Thyroid gland (tissue), 4 donors: ENCODE results near the gene FOXN3. TPM values are rescaled to one million over a fixed set of nuclear protein-coding genes. Genes with fewer than 3 reads are reported as not detected.

Experiments
- DNase-seq, 2 donors: peaks; one replicate each; pipeline ENCODE4 v3.0.0-alpha.2; 2019
- H3K27ac ChIP-seq, 3 donors: fragments of 200-600 bp; sonication (generic); 1 replicate in 2 of 3; 2 replicates in 1 of 3; pipeline ENCODE4 v1.5.1; 2016 to 2019; ENCODE audit warnings: mild to moderate bottlenecking in 1 of 3, moderate library complexity in 1 of 3
- H3K27me3 ChIP-seq: fragments of 200-600 bp; sonication (generic); one replicate; pipeline ENCODE4 v1.5.1; 2019
- H3K36me3 ChIP-seq, 2 donors: fragments of 200-600 bp; sonication (generic); one replicate each; pipeline ENCODE4 v1.5.1; 2016 to 2019
- H3K4me1 ChIP-seq, 2 donors: fragments of 200-600 bp; sonication (generic); one replicate each; pipeline ENCODE4 v1.5.1; 2017 to 2019
- H3K4me3 ChIP-seq, 3 donors: fragments of 200-600 bp; sonication (generic); replicated peaks in 1 of 3; 1 replicate in 2 of 3; 2 replicates in 1 of 3; pipeline ENCODE4 v1.5.1; 2016; ENCODE audit warnings: mild to moderate bottlenecking in 1 of 3
- H3K9me3 ChIP-seq: fragments of 200-600 bp; sonication (generic); one replicate; pipeline ENCODE4 v1.5.1; 2017
- CTCF ChIP-seq, 6 experiments: fragments of 200-600 bp in 3 of 6; fragments of 450-650 bp in 3 of 6; sonication (generic) in 3 of 6; IDR thresholded peaks; one replicate each; pipeline ENCODE4 v1.5.1; 2016 to 2019; ENCODE audit warnings: antibody characterized with exemption in 6 of 6, mild to moderate bottlenecking in 2 of 6, inconsistent platforms in 1 of 6, moderate library complexity in 1 of 6
- POLR2A ChIP-seq, 2 donors: fragments of 450-650 bp; IDR thresholded peaks; one replicate each; pipeline ENCODE4 v1.6.1; 2017; ENCODE audit warnings: antibody characterized with exemption in 2 of 2, mild to moderate bottlenecking in 2 of 2, moderate library complexity in 1 of 2
- WGBS, 2 donors: methylation state at CpG; one replicate each; pipeline ENCODE4 v1.1.5; 2017; 5-methylcytosine and 5-hydroxymethylcytosine counted together
- intact Hi-C: fragments of 100-400 bp; cut with DNase I; formaldehyde crosslinking; loops from one replicate; pipeline ENCODE4 v1.15.1; 2023
- total RNA-seq, 4 donors: library from RNA; depleted of rRNA; stranded (reverse); fragments of >200 nt; gene quantifications; one replicate each; pipeline ENCODE4 v1.2.3, GENCODE V29; 2016

Gene FOXN3
- total RNA-seq, 4 donors from 2014 or later = 38.7 to 70.1 (median 43.1) TPM

GRCh38 chr14:89144642-89145041 is 272.4 kb downstream of the FOXN3 start:
- Histone ChIP-seq H3K27me3 (no peaks in the 10 kb centered on the region), H3K4me1 (peaks cover 0 to 4% of the 10 kb centered on the region in 2 donors), H3K36me3 (no peaks in the 10 kb centered on the region), H3K9me3 (no peaks in the 10 kb centered on the region), H3K4me3 (no peak overlapping the region), H3K27ac (no peak overlapping the region)
- intact Hi-C loops = no loop called here
- no peak for TF ChIP-seq POLR2A (IDR thresholded peaks at IDR 0.05)
- no peak for TF ChIP-seq CTCF (IDR thresholded peaks at IDR 0.05)
- WGBS, 2 donors = 86 to 93% methylated on average over 5 of the region's 5 CpGs
- no peak for DNase-seq

GRCh38 chr14:89144066-89144465 is 273.0 kb downstream of the FOXN3 start:
- Histone ChIP-seq H3K9me3 (no peaks in the 10 kb centered on the region), H3K36me3 (no peaks in the 10 kb centered on the region), H3K27me3 (no peaks in the 10 kb centered on the region), H3K4me1 (peaks cover 0 to 4% of the 10 kb centered on the region in 2 donors), H3K27ac (no peak overlapping the region), H3K4me3 (no peak overlapping the region)
- DNase-seq = no peak
- WGBS, 2 donors = 81 to 86% methylated on average over 3 of the region's 3 CpGs
- intact Hi-C loops = no loop called here
- TF ChIP-seq POLR2A (IDR thresholded peaks at IDR 0.05) (no peak), CTCF (IDR thresholded peaks at IDR 0.05) (no peak)

- Histone ChIP-seq H3K4me3 (no peak overlapping the region), H3K4me1 (peaks cover 0 to 4% of the 10 kb centered on the region in 2 donors), H3K9me3 (no peaks in the 10 kb centered on the region), H3K27ac (no peak overlapping the region), H3K36me3 (no peaks in the 10 kb centered on the region), H3K27me3 (no peaks in the 10 kb centered on the region)
- TF ChIP-seq CTCF (IDR thresholded peaks at IDR 0.05) (no peak), POLR2A (IDR thresholded peaks at IDR 0.05) (no peak)
- whole genome bisulfite sequencing, 2 donors = 80 to 85% methylated on average over 3 of the region's 3 CpGs
- no peak for DNase-seq
- intact Hi-C loops = no loop called here
Observed at GRCh38 chr14:89143595-89143994, 273.4 kb downstream of the FOXN3 start.

GRCh38 chr14:89142366-89142765 is 274.7 kb downstream of the FOXN3 start:
- 86 to 88% methylated on average over 5 of the region's 5 CpGs for WGBS, 2 donors
- no peaks in the 10 kb centered on the region for H3K9me3 ChIP-seq
- intact Hi-C loops = no loop called here
- no peak for DNase-seq
- no peak overlapping the region for H3K4me3 ChIP-seq
- H3K4me1 ChIP-seq = peaks cover 0 to 4% of the 10 kb centered on the region in 2 donors
- no peaks in the 10 kb centered on the region for H3K36me3 ChIP-seq
- H3K27ac ChIP-seq = no peak overlapping the region
- H3K27me3 ChIP-seq = no peaks in the 10 kb centered on the region
- TF ChIP-seq CTCF (IDR thresholded peaks at IDR 0.05) = no peak
- TF ChIP-seq POLR2A (IDR thresholded peaks at IDR 0.05) = no peak

GRCh38 chr14:89141862-89142261 is 275.2 kb downstream of the FOXN3 start:
- H3K27ac ChIP-seq = no peak overlapping the region
- TF ChIP-seq CTCF (IDR thresholded peaks at IDR 0.05) (no peak), POLR2A (IDR thresholded peaks at IDR 0.05) (no peak)
- no peak overlapping the region for H3K4me3 ChIP-seq
- no peaks in the 10 kb centered on the region for H3K9me3 ChIP-seq
- peaks cover 0 to 4% of the 10 kb centered on the region in 2 donors for H3K4me1 ChIP-seq
- no peaks in the 10 kb centered on the region for H3K27me3 ChIP-seq
- no peak for DNase-seq
- intact Hi-C loops = no loop called here
- H3K36me3 ChIP-seq = no peaks in the 10 kb centered on the region
- 77 to 85% methylated on average over 3 of the region's 3 CpGs for WGBS, 2 donors
